Gastroesophageal sphincter (tissue), 3 donors: Measurements from ENCODE around the gene KCNK18.

Source experiments
- CTCF ChIP-seq, 4 experiments: fragments of 200-600 bp in 2 of 4; fragments of 450-650 bp in 2 of 4; sonication (generic) in 1 of 4; IDR thresholded peaks; one replicate each; pipeline ENCODE4 v1.5.1; 2017 to 2019; ENCODE audit warnings: antibody characterized with exemption in 4 of 4, mild to moderate bottlenecking in 2 of 4, moderate library complexity in 2 of 4
- POLR2A ChIP-seq, 2 donors: fragments of 450-650 bp; IDR thresholded peaks; one replicate each; pipeline ENCODE4 v1.6.1; 2017; ENCODE audit warnings: antibody characterized with exemption in 2 of 2, mild to moderate bottlenecking in 2 of 2, moderate library complexity in 1 of 2
- POLR2AphosphoS5 ChIP-seq: sonication (generic); formaldehyde crosslinking; IDR thresholded peaks from one replicate; pipeline ENCODE4 v1.6.1; 2017; ENCODE audit warnings: antibody characterized with exemption

- TF ChIP-seq CTCF (IDR thresholded peaks at IDR 0.05), result no peak
- TF ChIP-seq POLR2AphosphoS5, result no peak
- no peak for TF ChIP-seq POLR2A (IDR thresholded peaks at IDR 0.05)
These were observed 18.7 kb downstream of the KCNK18 start for GRCh38 chr10:117216028-117216427.
